Measurements from ENCODE around the gene MESP1.
A peak's percentile ranks its signal among the peaks of the same experiment; 100 is the strongest.

DNA sequence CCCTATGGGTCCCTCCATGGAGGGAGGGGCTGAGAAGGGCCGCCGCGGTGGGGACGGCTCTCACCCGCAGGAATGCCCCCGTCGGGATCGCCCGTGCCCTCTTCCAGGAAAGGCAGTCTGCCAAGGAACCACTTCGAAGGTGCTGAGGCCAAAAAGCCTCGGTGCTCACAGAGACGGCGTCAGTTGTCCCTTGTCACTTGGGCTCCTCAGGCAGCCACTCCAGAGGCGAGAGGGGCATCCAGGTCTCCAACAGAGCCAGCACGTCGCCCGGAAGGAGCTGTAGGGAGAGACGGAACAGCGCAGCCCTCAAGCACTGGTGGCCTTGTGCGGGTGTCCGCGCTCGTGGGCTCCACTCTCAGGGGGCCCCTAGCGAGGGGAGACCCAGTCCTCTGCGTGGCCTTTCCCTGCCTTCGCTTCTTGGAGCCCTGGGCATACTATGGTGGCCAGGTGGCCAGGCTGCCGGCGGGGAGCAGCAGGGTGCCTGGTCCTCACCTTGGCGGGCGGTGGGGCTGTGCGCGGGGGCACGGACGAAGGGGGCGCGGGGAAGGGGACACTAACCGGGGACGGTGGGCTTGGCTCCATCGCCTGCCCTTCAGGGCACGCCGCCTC lies 994 bp downstream of the MESP1 start:
- TF ChIP-seq, protein P1, sequence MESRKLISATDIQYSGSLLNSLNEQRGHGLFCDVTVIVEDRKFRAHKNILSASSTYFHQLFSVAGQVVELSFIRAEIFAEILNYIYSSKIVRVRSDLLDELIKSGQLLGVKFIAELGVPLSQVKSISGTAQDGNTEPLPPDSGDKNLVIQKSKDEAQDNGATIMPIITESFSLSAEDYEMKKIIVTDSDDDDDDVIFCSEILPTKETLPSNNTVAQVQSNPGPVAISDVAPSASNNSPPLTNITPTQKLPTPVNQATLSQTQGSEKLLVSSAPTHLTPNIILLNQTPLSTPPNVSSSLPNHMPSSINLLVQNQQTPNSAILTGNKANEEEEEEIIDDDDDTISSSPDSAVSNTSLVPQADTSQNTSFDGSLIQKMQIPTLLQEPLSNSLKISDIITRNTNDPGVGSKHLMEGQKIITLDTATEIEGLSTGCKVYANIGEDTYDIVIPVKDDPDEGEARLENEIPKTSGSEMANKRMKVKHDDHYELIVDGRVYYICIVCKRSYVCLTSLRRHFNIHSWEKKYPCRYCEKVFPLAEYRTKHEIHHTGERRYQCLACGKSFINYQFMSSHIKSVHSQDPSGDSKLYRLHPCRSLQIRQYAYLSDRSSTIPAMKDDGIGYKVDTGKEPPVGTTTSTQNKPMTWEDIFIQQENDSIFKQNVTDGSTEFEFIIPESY (IDR thresholded peaks at IDR 0.05; ENCODE audit: extremely low read depth, insufficient replicate concordance, low read length): no peak
- no peak for TF ChIP-seq YY1 (IDR thresholded peaks at IDR 0.05; ENCODE audit: extremely low read depth, insufficient replicate concordance, low read depth, low read length)
- TF ChIP-seq, protein P2, sequence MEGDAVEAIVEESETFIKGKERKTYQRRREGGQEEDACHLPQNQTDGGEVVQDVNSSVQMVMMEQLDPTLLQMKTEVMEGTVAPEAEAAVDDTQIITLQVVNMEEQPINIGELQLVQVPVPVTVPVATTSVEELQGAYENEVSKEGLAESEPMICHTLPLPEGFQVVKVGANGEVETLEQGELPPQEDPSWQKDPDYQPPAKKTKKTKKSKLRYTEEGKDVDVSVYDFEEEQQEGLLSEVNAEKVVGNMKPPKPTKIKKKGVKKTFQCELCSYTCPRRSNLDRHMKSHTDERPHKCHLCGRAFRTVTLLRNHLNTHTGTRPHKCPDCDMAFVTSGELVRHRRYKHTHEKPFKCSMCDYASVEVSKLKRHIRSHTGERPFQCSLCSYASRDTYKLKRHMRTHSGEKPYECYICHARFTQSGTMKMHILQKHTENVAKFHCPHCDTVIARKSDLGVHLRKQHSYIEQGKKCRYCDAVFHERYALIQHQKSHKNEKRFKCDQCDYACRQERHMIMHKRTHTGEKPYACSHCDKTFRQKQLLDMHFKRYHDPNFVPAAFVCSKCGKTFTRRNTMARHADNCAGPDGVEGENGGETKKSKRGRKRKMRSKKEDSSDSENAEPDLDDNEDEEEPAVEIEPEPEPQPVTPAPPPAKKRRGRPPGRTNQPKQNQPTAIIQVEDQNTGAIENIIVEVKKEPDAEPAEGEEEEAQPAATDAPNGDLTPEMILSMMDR (IDR thresholded peaks at IDR 0.05 in 2 of 3, conservative IDR thresholded peaks at IDR 0.05 in 1 of 3; ENCODE audit: borderline replicate concordance in 1 of 3, insufficient read depth in 1 of 3, low read depth in 2 of 3, low read length in 2 of 3): no peak
- peak; percentile 24; the same call in 1 of the 2 replicates for TF ChIP-seq POLR2AphosphoS5 (IDR thresholded peaks at IDR 0.05; ENCODE audit: low read depth, low read length)
- no peak for TF ChIP-seq TCF7L2 (IDR thresholded peaks at IDR 0.05; ENCODE audit: borderline replicate concordance, extremely low read depth, insufficient read depth, insufficient read length)
- no peak for TF ChIP-seq CEBPB (IDR thresholded peaks at IDR 0.05; ENCODE audit: low read depth)
- TF ChIP-seq EZH2 (IDR thresholded peaks at IDR 0.05): no peak
- TF ChIP-seq RAD21 (IDR thresholded peaks at IDR 0.05; ENCODE audit: low read depth): no peak
- TF ChIP-seq, protein P3, sequence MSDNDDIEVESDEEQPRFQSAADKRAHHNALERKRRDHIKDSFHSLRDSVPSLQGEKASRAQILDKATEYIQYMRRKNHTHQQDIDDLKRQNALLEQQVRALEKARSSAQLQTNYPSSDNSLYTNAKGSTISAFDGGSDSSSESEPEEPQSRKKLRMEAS (IDR thresholded peaks at IDR 0.05): no peak
- TF ChIP-seq CBX3 (IDR thresholded peaks at IDR 0.05; ENCODE audit: low read depth): no peak
- TF ChIP-seq SRF (IDR thresholded peaks at IDR 0.05; ENCODE audit: low read depth): no peak
- TF ChIP-seq JUND (IDR thresholded peaks at IDR 0.05): no peak
- no peak for TF ChIP-seq EGR1 (IDR thresholded peaks at IDR 0.05; ENCODE audit: low read depth)
